Coronary artery (tissue), 2 donors: Measurements from ENCODE around the gene CSNK1A1.

Experiments used
- DNase-seq: peaks from one replicate; pipeline ENCODE4 v3.0.0-alpha.2; 2017; ENCODE audit warnings: low spot score
- H3K27ac ChIP-seq, 2 donors: fragments of 200-600 bp; sonication (generic); one replicate each; pipeline ENCODE4 v1.5.1; 2016 to 2019
- H3K4me3 ChIP-seq: fragments of 200-600 bp; sonication (generic); 2 replicates; pipeline ENCODE4 v1.5.1; 2016; ENCODE audit warnings: mild to moderate bottlenecking, moderate library complexity
- CTCF ChIP-seq: fragments of 200-600 bp; sonication (generic); IDR thresholded peaks from one replicate; pipeline ENCODE4 v1.5.1; 2019; ENCODE audit warnings: antibody characterized with exemption

The CSNK1A1 gene

DNA sequence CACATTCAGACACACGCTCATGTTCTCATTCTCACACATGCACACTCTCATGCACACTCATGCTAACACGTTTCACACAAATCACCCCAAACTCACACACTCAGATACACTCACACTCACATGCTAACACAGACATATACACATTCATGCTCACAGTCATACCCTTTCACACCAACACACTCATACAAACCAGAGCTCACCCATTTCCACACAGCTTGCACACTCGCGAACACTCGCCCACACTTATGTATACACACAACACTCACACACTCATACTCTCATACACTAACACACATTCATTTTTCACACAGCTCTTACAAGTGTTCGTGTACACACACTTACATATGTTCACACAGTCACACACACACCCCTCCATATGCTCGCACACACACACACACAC lies 108.0 kb downstream of the CSNK1A1 start:
- TF ChIP-seq CTCF, result no peak
- H3K4me3 ChIP-seq, result no peak overlapping the region
- DNase-seq, result no peak
- H3K27ac ChIP-seq, result peak overlapping the region; percentile 35 to 84

- Histone ChIP-seq H3K27ac (peak overlapping the region; percentile 35 to 84), H3K4me3 (no peak overlapping the region)
- TF ChIP-seq CTCF, result peak; percentile 95
- no peak for DNase-seq
Observed at GRCh38 chr5:149442563-149443182, 108.6 kb downstream of the CSNK1A1 start.
